ENCODE results near the gene DHRS12.

DHRS12 gene

DNA sequence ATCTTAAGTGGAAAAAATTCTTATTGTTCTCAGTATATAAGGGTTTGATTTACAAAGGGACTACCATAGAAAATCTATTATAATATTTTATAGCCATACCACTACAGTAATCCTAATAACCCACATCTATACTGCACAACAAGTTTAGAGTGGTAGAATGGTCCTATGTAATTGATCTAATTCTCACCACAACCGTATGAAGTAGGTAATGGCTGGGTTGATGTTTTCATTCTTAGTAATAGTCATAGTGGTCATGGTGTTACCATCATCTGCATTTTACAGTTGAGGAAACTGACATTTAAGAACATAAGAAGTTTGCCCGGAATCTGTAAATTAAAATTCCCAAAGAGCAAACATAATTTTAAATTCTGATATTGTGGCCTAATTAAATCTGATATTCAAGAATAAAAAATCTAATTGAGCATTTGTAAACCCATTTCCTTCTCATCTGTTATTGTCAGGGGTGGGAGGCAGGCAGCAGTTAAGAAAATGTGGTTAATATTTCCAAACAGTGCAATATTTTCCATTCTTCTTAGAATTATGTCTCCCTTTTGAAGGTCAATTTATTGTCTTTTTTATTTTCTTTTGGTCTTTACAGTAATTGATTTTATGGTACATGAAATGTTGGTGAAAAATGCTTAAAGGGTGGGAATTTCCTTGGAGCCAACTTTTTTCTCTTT lies 65.6 kb downstream of the DHRS12 start:
- Histone ChIP-seq H3K4me3 (ENCODE audit: low read depth, low read length) (no peak overlapping the region), H3K79me1 (ENCODE audit: low read length) (peaks cover 3% of the 10 kb centered on the region), H2BK5ac (ENCODE audit: low read depth, low read length, poor library complexity) (no peak overlapping the region), H3K27me3 (ENCODE audit: insufficient read depth, low read length) (no peaks in the 10 kb centered on the region), H3K9ac (ENCODE audit: low read length) (no peak overlapping the region), H4K91ac (ENCODE audit: low read depth, low read length) (no peak overlapping the region), H3K9me3 (ENCODE audit: insufficient read depth, low read depth, low read length) (no peaks in the 10 kb centered on the region), H2AK5ac (ENCODE audit: low read length) (no peak overlapping the region), H2BK12ac (ENCODE audit: low read length) (no peak overlapping the region), H3K4me1 (ENCODE audit: control insufficient read depth in 1 of 2, insufficient read depth in 2 of 2, low read length in 2 of 2) (peaks cover 11 to 16% of the 10 kb centered on the region in 2 experiments), H3K4me2 (ENCODE audit: low read length) (no peak overlapping the region), H2BK120ac (ENCODE audit: insufficient read depth, low read length, poor library complexity) (no peak overlapping the region), H3K36me3 (ENCODE audit: control insufficient read depth in 1 of 2, insufficient read depth in 2 of 2, low read length in 2 of 2) (peaks cover 4 to 14% of the 10 kb centered on the region in 2 experiments), H3K27ac (ENCODE audit: low read depth, low read length) (no peak overlapping the region), H3K79me2 (ENCODE audit: control insufficient read depth, insufficient read depth, low read length, poor library complexity) (no peaks in the 10 kb centered on the region), H3K14ac (ENCODE audit: low read length) (no peak overlapping the region), H2AFZ (ENCODE audit: insufficient read depth, low read length, poor library complexity) (no peak overlapping the region), H4K8ac (ENCODE audit: low read depth, low read length) (no peak overlapping the region), H3K18ac (ENCODE audit: low read length) (no peak overlapping the region), H3K4ac (ENCODE audit: low read depth, low read length) (no peak overlapping the region), H4K12ac (ENCODE audit: low read depth, low read length) (no peak overlapping the region), H3K23ac (ENCODE audit: low read length) (no peak overlapping the region)
- no peak for DNase-seq
- WGBS (ENCODE audit: extremely low coverage, insufficient coverage, insufficient read length), result no CpG with 5 or more reads among the region's 2 CpGs

DNA sequence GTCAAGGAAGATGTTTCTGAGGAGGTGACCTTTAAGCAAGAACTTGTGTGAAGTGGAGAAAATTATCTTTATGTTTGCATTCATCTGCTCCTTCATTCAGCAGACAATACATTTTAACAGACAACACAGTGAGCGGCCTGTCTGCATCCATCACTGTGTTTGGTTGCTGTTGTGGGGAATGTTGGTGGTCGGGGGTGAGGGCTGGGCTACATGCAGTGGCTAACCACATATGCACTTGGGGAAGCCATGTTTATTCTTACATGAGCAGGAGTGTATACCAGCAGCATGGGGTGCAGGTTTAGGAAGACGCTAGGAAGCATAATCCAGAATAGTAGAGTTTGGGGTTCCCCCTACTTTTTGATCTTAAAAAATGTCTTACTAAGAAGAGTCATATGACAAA lies 66.4 kb downstream of the DHRS12 start:
- H3K4me2 ChIP-seq (ENCODE audit: low read length), result no peak overlapping the region
- H3K27me3 ChIP-seq (ENCODE audit: insufficient read depth, low read length), result no peaks in the 10 kb centered on the region
- no CpG with 5 or more reads among the region's 3 CpGs for WGBS (ENCODE audit: extremely low coverage, insufficient coverage, insufficient read length)
- H3K36me3 ChIP-seq (ENCODE audit: control insufficient read depth in 1 of 2, insufficient read depth in 2 of 2, low read length in 2 of 2), result peaks cover 4 to 14% of the 10 kb centered on the region in 2 experiments
- H3K4me1 ChIP-seq (ENCODE audit: control insufficient read depth in 1 of 2, insufficient read depth in 2 of 2, low read length in 2 of 2), result peaks cover 13 to 19% of the 10 kb centered on the region in 2 experiments
- no peak for DNase-seq
- no peak overlapping the region for H3K14ac ChIP-seq (ENCODE audit: low read length)
- no peak overlapping the region for H2AFZ ChIP-seq (ENCODE audit: insufficient read depth, low read length, poor library complexity)
- no peak overlapping the region for H2AK5ac ChIP-seq (ENCODE audit: low read length)
- no peak overlapping the region for H3K23ac ChIP-seq (ENCODE audit: low read length)
- no peak overlapping the region for H2BK120ac ChIP-seq (ENCODE audit: insufficient read depth, low read length, poor library complexity)
- H4K8ac ChIP-seq (ENCODE audit: low read depth, low read length), result no peak overlapping the region
- H3K79me1 ChIP-seq (ENCODE audit: low read length), result peaks cover 3% of the 10 kb centered on the region
- H3K27ac ChIP-seq (ENCODE audit: low read depth, low read length), result no peak overlapping the region
- H3K18ac ChIP-seq (ENCODE audit: low read length), result no peak overlapping the region
- no peak overlapping the region for H2BK12ac ChIP-seq (ENCODE audit: low read length)
- no peak overlapping the region for H3K9ac ChIP-seq (ENCODE audit: low read length)
- H3K4me3 ChIP-seq (ENCODE audit: low read depth, low read length), result no peak overlapping the region
- no peak overlapping the region for H4K91ac ChIP-seq (ENCODE audit: low read depth, low read length)
- no peaks in the 10 kb centered on the region for H3K9me3 ChIP-seq (ENCODE audit: insufficient read depth, low read depth, low read length)
- H2BK5ac ChIP-seq (ENCODE audit: low read depth, low read length, poor library complexity), result no peak overlapping the region
- H4K12ac ChIP-seq (ENCODE audit: low read depth, low read length), result no peak overlapping the region
- no peak overlapping the region for H3K4ac ChIP-seq (ENCODE audit: low read depth, low read length)
- no peaks in the 10 kb centered on the region for H3K79me2 ChIP-seq (ENCODE audit: control insufficient read depth, insufficient read depth, low read length, poor library complexity)

GRCh38 chr13:51734786-51735185 lies 69.2 kb downstream of the DHRS12 start:
- Histone ChIP-seq H2BK120ac (ENCODE audit: insufficient read depth, low read length, poor library complexity) (no peak overlapping the region), H3K4me3 (ENCODE audit: low read depth, low read length) (no peak overlapping the region), H3K9me3 (ENCODE audit: insufficient read depth, low read depth, low read length) (no peaks in the 10 kb centered on the region), H3K79me1 (ENCODE audit: low read length) (peaks cover 18% of the 10 kb centered on the region), H3K79me2 (ENCODE audit: control insufficient read depth, insufficient read depth, low read length, poor library complexity) (peaks cover 7% of the 10 kb centered on the region), H3K9ac (ENCODE audit: low read length) (no peak overlapping the region), H3K4me1 (ENCODE audit: control insufficient read depth in 1 of 2, insufficient read depth in 2 of 2, low read length in 2 of 2) (peaks cover 24 to 34% of the 10 kb centered on the region in 2 experiments), H2AFZ (ENCODE audit: insufficient read depth, low read length, poor library complexity) (no peak overlapping the region), H3K14ac (ENCODE audit: low read length) (no peak overlapping the region), H3K4ac (ENCODE audit: low read depth, low read length) (no peak overlapping the region), H4K8ac (ENCODE audit: low read depth, low read length) (no peak overlapping the region), H4K91ac (ENCODE audit: low read depth, low read length) (no peak overlapping the region), H2BK12ac (ENCODE audit: low read length) (no peak overlapping the region), H2BK5ac (ENCODE audit: low read depth, low read length, poor library complexity) (no peak overlapping the region), H3K23ac (ENCODE audit: low read length) (no peak overlapping the region), H2AK5ac (ENCODE audit: low read length) (peak overlapping the region; percentile 22), H3K4me2 (ENCODE audit: low read length) (no peak overlapping the region), H4K12ac (ENCODE audit: low read depth, low read length) (no peak overlapping the region), H3K27me3 (ENCODE audit: insufficient read depth, low read length) (no peaks in the 10 kb centered on the region), H3K36me3 (ENCODE audit: control insufficient read depth in 1 of 2, insufficient read depth in 2 of 2, low read length in 2 of 2) (peaks cover 4 to 6% of the 10 kb centered on the region in 2 experiments), H3K18ac (ENCODE audit: low read length) (no peak overlapping the region), H3K27ac (ENCODE audit: low read depth, low read length) (peak overlapping the region; percentile 29)
- WGBS (ENCODE audit: extremely low coverage, insufficient coverage, insufficient read length), result no CpG with 5 or more reads among the region's 2 CpGs
- peak; percentile 59 to 66 for DNase-seq

DNA sequence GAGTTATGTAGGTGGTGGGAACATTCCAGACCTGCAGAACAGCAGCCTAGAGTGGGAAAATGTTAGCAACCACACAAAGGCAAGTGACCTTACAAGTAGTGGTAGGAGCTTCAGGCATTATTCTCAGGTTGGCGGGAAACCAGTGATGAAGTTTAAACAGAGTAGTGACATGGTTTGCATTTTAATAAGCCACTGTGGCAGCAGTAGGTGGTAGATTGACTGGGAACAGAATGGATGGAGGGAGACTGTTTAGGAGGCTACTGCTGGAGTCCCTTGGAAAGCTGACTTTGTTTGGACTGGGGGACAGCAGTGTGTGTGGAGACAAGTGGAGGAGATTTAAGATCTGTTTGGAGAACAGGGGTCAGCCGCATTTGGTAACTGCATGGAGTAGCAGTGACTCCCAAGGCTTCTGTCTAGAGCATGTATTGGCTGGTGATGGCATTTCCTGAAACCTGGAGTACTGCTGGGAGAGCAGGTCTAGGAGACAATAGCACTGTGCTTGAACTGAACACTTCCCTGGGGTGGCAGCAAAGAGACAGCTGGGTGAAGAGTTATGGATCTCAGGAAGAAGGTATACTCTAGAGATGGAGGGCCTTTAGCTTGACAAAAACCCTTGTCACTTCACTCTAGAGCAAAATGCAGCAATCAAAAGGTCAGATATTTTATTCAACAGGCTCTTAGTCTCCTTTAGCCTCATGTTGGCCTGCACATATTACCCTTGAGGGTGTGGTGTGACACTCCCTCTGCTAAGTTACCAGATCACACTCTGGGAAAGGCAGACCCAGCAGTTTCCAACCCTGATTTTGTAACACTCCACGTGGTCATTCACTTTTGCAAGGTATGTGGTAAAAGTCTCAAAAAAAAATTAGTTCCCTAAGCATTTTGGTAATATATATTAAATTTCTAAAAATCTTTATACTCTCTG lies 70.3 kb downstream of the DHRS12 start:
- Histone ChIP-seq H3K23ac (ENCODE audit: low read length) (no peak overlapping the region), H4K12ac (ENCODE audit: low read depth, low read length) (no peak overlapping the region), H3K4me2 (ENCODE audit: low read length) (no peak overlapping the region), H2AK5ac (ENCODE audit: low read length) (no peak overlapping the region), H3K27me3 (ENCODE audit: insufficient read depth, low read length) (no peaks in the 10 kb centered on the region), H3K4me3 (ENCODE audit: low read depth, low read length) (no peak overlapping the region), H4K8ac (ENCODE audit: low read depth, low read length) (no peak overlapping the region), H3K9ac (ENCODE audit: low read length) (no peak overlapping the region), H3K79me2 (ENCODE audit: control insufficient read depth, insufficient read depth, low read length, poor library complexity) (peaks cover 7% of the 10 kb centered on the region), H2BK5ac (ENCODE audit: low read depth, low read length, poor library complexity) (no peak overlapping the region), H3K36me3 (ENCODE audit: control insufficient read depth in 1 of 2, insufficient read depth in 2 of 2, low read length in 2 of 2) (peaks cover 0 to 7% of the 10 kb centered on the region in 2 experiments), H3K14ac (ENCODE audit: low read length) (no peak overlapping the region), H3K9me3 (ENCODE audit: insufficient read depth, low read depth, low read length) (no peaks in the 10 kb centered on the region), H3K18ac (ENCODE audit: low read length) (no peak overlapping the region), H2AFZ (ENCODE audit: insufficient read depth, low read length, poor library complexity) (no peak overlapping the region), H3K4me1 (ENCODE audit: control insufficient read depth in 1 of 2, insufficient read depth in 2 of 2, low read length in 2 of 2) (peaks cover 32 to 40% of the 10 kb centered on the region in 2 experiments), H3K79me1 (ENCODE audit: low read length) (peaks cover 26% of the 10 kb centered on the region), H2BK12ac (ENCODE audit: low read length) (peak overlapping the region; percentile 12), H3K27ac (ENCODE audit: low read depth, low read length) (peak overlapping the region; percentile 63), H4K91ac (ENCODE audit: low read depth, low read length) (peak overlapping the region; percentile 42), H3K4ac (ENCODE audit: low read depth, low read length) (no peak overlapping the region), H2BK120ac (ENCODE audit: insufficient read depth, low read length, poor library complexity) (no peak overlapping the region)
- WGBS (ENCODE audit: extremely low coverage, insufficient coverage, insufficient read length), result no CpG with 5 or more reads among the region's 3 CpGs
- DNase-seq, result peak in 1 of 2 donors; percentile 49
